COLO829 (cell line): Measurements from ENCODE around the gene COL18A1.

Source experiments
- DNase-seq: peaks from one replicate; pipeline ENCODE4 v3.0.0; 2012; ENCODE audit warnings: low spot score

The COL18A1 gene

GRCh38 chr21:45546636-45547544 lies 141.9 kb downstream of the COL18A1 start:
- DNase-seq = no peak

GRCh38 chr21:45547545-45547900 lies 142.6 kb downstream of the COL18A1 start:
- no peak for DNase-seq

- DNase-seq = no peak
Measured at GRCh38 chr21:45548711-45549491, 143.9 kb downstream of the COL18A1 start.

- DNase-seq = no peak
Measured at GRCh38 chr21:45549626-45550463, 144.9 kb downstream of the COL18A1 start.

- DNase-seq = no peak
Measured at GRCh38 chr21:45550522-45551210, 145.7 kb downstream of the COL18A1 start.

GRCh38 chr21:45551316-45551715 lies 146.4 kb downstream of the COL18A1 start:
- DNase-seq = no peak

GRCh38 chr21:45551783-45552695 lies 147.1 kb downstream of the COL18A1 start:
- no peak for DNase-seq

GRCh38 chr21:45552696-45553391 lies 147.9 kb downstream of the COL18A1 start:
- no peak for DNase-seq

- DNase-seq = peak; percentile 63
Measured at GRCh38 chr21:45554477-45555175, 149.7 kb downstream of the COL18A1 start.

- no peak for DNase-seq
Measured at GRCh38 chr21:45555251-45555556, 150.2 kb downstream of the COL18A1 start.

- peak; percentile 81 for DNase-seq
Measured at GRCh38 chr21:45555557-45556301, 150.8 kb downstream of the COL18A1 start.

- no peak for DNase-seq
Measured at GRCh38 chr21:45556302-45556644, 151.3 kb downstream of the COL18A1 start.

- no peak for DNase-seq
Measured at GRCh38 chr21:45556645-45557615, 152.0 kb downstream of the COL18A1 start.

GRCh38 chr21:45557616-45558043 lies 152.7 kb downstream of the COL18A1 start:
- no peak for DNase-seq

GRCh38 chr21:45558044-45558721 lies 153.2 kb downstream of the COL18A1 start:
- DNase-seq = no peak

- no peak for DNase-seq
Measured at GRCh38 chr21:45559216-45560105, 154.5 kb downstream of the COL18A1 start.
